Neural cell (in vitro differentiated cells): ENCODE data around the gene IGF1R. TPM values are rescaled to one million over a fixed set of nuclear protein-coding genes. Genes with fewer than 3 reads are reported as not detected.

ENCODE experiments used
- H2AFZ ChIP-seq: fragments of 200-600, 300-800 bp; sonication (generic), shearing (Covaris generic); 2 replicates; pipeline ENCODE4 v1.6.0; 2014; ENCODE audit warnings: low read depth, mild to moderate bottlenecking, antibody characterized with exemption, low read length, moderate library complexity
- H3F3A ChIP-seq: fragments of 200-600 bp; shearing (Covaris generic); 2 replicates; pipeline ENCODE4 v1.6.1; 2016; ENCODE audit warnings: mild to moderate bottlenecking, moderate library complexity, mixed read lengths, antibody characterized with exemption, low read length; ENCODE audit not compliant: insufficient read depth, poor library complexity, severe bottlenecking
- H3K27ac ChIP-seq: fragments of 200-600, 300-800 bp; sonication (generic), shearing (Covaris generic); 2 replicates; pipeline ENCODE4 v1.5.1; 2014; ENCODE audit warnings: mild to moderate bottlenecking, low read length, moderate library complexity
- H3K27me3 ChIP-seq: fragments of 300-800, 200-600 bp; sonication (generic), shearing (Covaris generic); 2 replicates; pipeline ENCODE4 v1.6.0; 2014; ENCODE audit warnings: mild to moderate bottlenecking, low read depth, low read length, moderate library complexity; ENCODE audit not compliant: insufficient read depth
- H3K36me3 ChIP-seq: fragments of 300-800, 200-600 bp; sonication (generic), shearing (Covaris generic); 2 replicates; pipeline ENCODE4 v1.5.1; 2014; ENCODE audit warnings: mild to moderate bottlenecking, antibody characterized with exemption, low read length, moderate library complexity; ENCODE audit not compliant: insufficient read depth
- H3K4me2 ChIP-seq: fragments of 300-800, 200-600 bp; sonication (generic), shearing (Covaris generic); 2 replicates; pipeline ENCODE4 v1.6.0; 2014; ENCODE audit warnings: mild to moderate bottlenecking, low read length
- H3K4me3 ChIP-seq: fragments of 300-800, 200-600 bp; sonication (generic), shearing (Covaris generic); 2 replicates; pipeline ENCODE4 v1.5.1; 2014; ENCODE audit warnings: mild to moderate bottlenecking, low read length, moderate library complexity
- H3K79me2 ChIP-seq: fragments of 200-600 bp; shearing (Covaris generic); replicated peaks from 2 replicates; pipeline ENCODE4 v1.6.0; 2014; ENCODE audit warnings: mild to moderate bottlenecking, low read length, moderate library complexity; ENCODE audit not compliant: insufficient read depth
- H3K9ac ChIP-seq: fragments of 300-800, 200-600 bp; sonication (generic), shearing (Covaris generic); 2 replicates; pipeline ENCODE4 v1.6.1; 2016; ENCODE audit warnings: mild to moderate bottlenecking, low read length, mixed read lengths
- H3K9me2 ChIP-seq: fragments of 200-600 bp; shearing (Covaris generic); 2 replicates; pipeline ENCODE4 v1.6.1; 2016; ENCODE audit warnings: mild to moderate bottlenecking, low read length, mixed read lengths; ENCODE audit not compliant: insufficient read depth
- H3K9me3 ChIP-seq: fragments of 200-600, 300-800 bp; sonication (generic), shearing (Covaris generic); 2 replicates; pipeline ENCODE4 v1.6.1; 2016; ENCODE audit warnings: mild to moderate bottlenecking, mixed run types, low read length, moderate library complexity, mixed read lengths
- H4K20me1 ChIP-seq: fragments of 200-600 bp; shearing (Covaris generic); 2 replicates; pipeline ENCODE4 v1.6.1; 2016; ENCODE audit warnings: mild to moderate bottlenecking, mixed run types; ENCODE audit not compliant: insufficient read depth
- CTCF ChIP-seq: fragments of 450-650 bp; IDR thresholded peaks from 2 replicates; pipeline ENCODE4 v1.5.1; 2014; ENCODE audit warnings: antibody characterized with exemption, mild to moderate bottlenecking, moderate library complexity; ENCODE audit not compliant: poor library complexity, severe bottlenecking
- EP300 ChIP-seq: fragments of 450-650 bp; conservative IDR thresholded peaks from 2 replicates; pipeline ENCODE4 v1.6.1; 2014; ENCODE audit warnings: antibody characterized with exemption, mild to moderate bottlenecking, moderate library complexity; ENCODE audit not compliant: poor library complexity, severe bottlenecking
- EZH2 ChIP-seq: fragments of 200-600, 300-800 bp; shearing (Covaris generic), sonication (generic); IDR thresholded peaks from 2 replicates; pipeline ENCODE4 v1.6.1; 2014; ENCODE audit warnings: antibody characterized with exemption, low read length, borderline replicate concordance, mild to moderate bottlenecking; ENCODE audit not compliant: insufficient read depth, poor library complexity, severe bottlenecking
- MXI1 ChIP-seq: fragments of 450-650 bp; conservative IDR thresholded peaks from 2 replicates; pipeline ENCODE4 v1.6.1; 2014; ENCODE audit warnings: antibody characterized with exemption, mild to moderate bottlenecking; ENCODE audit not compliant: poor library complexity, severe bottlenecking
- POLR2AphosphoS5 ChIP-seq: IDR thresholded peaks from 2 replicates; pipeline ENCODE4 v1.6.1; 2012
- RAD21 ChIP-seq: fragments of 450-650 bp; conservative IDR thresholded peaks from 2 replicates; pipeline ENCODE4 v1.6.1; 2014; ENCODE audit warnings: antibody characterized with exemption, mild to moderate bottlenecking, moderate library complexity
- SMC3 ChIP-seq: fragments of 450-650 bp; conservative IDR thresholded peaks from 2 replicates; pipeline ENCODE4 v1.6.1; 2014; ENCODE audit warnings: antibody characterized with exemption, mild to moderate bottlenecking, moderate library complexity; ENCODE audit not compliant: poor library complexity
- TAF1 ChIP-seq: IDR thresholded peaks from 2 replicates; pipeline ENCODE4 v1.6.1; 2012; ENCODE audit warnings: low read depth
- polyA plus RNA-seq: library from polyadenylated mRNA; depleted of rRNA; stranded (reverse); fragments of >200 nt; gene quantifications from 2 replicates; pipeline ENCODE4 v1.2.3, GENCODE V29; 2014
- TF ChIP-seq, protein P1 (sequence below): IDR thresholded peaks from 2 replicates; pipeline ENCODE4 v1.6.1; 2012; ENCODE audit warnings: borderline replicate concordance

IGF1R gene
- polyA plus RNA-seq, 1 donor from 2014 or later = 10.9 TPM

- H3K9me3 ChIP-seq = no peaks in the 10 kb centered on the region
- no peaks in the 10 kb centered on the region for H3K27me3 ChIP-seq
- H4K20me1 ChIP-seq = no peaks in the 10 kb centered on the region
- H3K4me2 ChIP-seq = no peak overlapping the region
- H3K79me2 ChIP-seq = peaks cover 33% of the 10 kb centered on the region
- no peak overlapping the region for H2AFZ ChIP-seq
- no peaks in the 10 kb centered on the region for H3F3A ChIP-seq
- H3K9me2 ChIP-seq = no peaks in the 10 kb centered on the region
- TF ChIP-seq RAD21 (no peak), EP300 (no peak), SMC3 (no peak), CTCF (no peak), EZH2 (no peak)
- H3K36me3 ChIP-seq = no peaks in the 10 kb centered on the region
- no peak overlapping the region for H3K27ac ChIP-seq
- H3K9ac ChIP-seq = no peak overlapping the region
- H3K4me3 ChIP-seq = no peak overlapping the region
These were observed 218.2 kb downstream of the IGF1R start for GRCh38 chr15:98866511-98866910.

GRCh38 chr15:98868564-98868963 lies 220.2 kb downstream of the IGF1R start:
- H3K79me2 ChIP-seq = peaks cover 32% of the 10 kb centered on the region
- H3K4me2 ChIP-seq = no peak overlapping the region
- H2AFZ ChIP-seq = no peak overlapping the region
- H3K27ac ChIP-seq = no peak overlapping the region
- H3K9ac ChIP-seq = no peak overlapping the region
- H3K27me3 ChIP-seq = no peaks in the 10 kb centered on the region
- H3K9me2 ChIP-seq = no peaks in the 10 kb centered on the region
- no peak for TF ChIP-seq POLR2AphosphoS5
- no peak for TF ChIP-seq SMC3
- TF ChIP-seq TAF1 = no peak
- no peak for TF ChIP-seq EP300
- TF ChIP-seq RAD21 = no peak
- no peak overlapping the region for H3K4me3 ChIP-seq
- no peaks in the 10 kb centered on the region for H4K20me1 ChIP-seq
- H3K36me3 ChIP-seq = no peaks in the 10 kb centered on the region
- no peaks in the 10 kb centered on the region for H3F3A ChIP-seq
- H3K9me3 ChIP-seq = no peaks in the 10 kb centered on the region

GRCh38 chr15:98870788-98871187 lies 222.4 kb downstream of the IGF1R start:
- Histone ChIP-seq H3K9me3 (no peaks in the 10 kb centered on the region), H4K20me1 (no peaks in the 10 kb centered on the region), H3K79me2 (peaks cover 27% of the 10 kb centered on the region), H3K9me2 (no peaks in the 10 kb centered on the region), H3F3A (no peaks in the 10 kb centered on the region), H3K27ac (no peak overlapping the region), H2AFZ (no peak overlapping the region), H3K4me2 (no peak overlapping the region), H3K4me3 (no peak overlapping the region), H3K9ac (no peak overlapping the region), H3K36me3 (no peaks in the 10 kb centered on the region), H3K27me3 (no peaks in the 10 kb centered on the region)
- no peak for TF ChIP-seq SMC3
- TF ChIP-seq EZH2 = no peak
- TF ChIP-seq RAD21 = no peak
- no peak for TF ChIP-seq MXI1
- no peak for TF ChIP-seq POLR2AphosphoS5
- TF ChIP-seq EP300 = no peak
- TF ChIP-seq TAF1 = no peak
- no peak for TF ChIP-seq CTCF
- TF ChIP-seq, protein P1, sequence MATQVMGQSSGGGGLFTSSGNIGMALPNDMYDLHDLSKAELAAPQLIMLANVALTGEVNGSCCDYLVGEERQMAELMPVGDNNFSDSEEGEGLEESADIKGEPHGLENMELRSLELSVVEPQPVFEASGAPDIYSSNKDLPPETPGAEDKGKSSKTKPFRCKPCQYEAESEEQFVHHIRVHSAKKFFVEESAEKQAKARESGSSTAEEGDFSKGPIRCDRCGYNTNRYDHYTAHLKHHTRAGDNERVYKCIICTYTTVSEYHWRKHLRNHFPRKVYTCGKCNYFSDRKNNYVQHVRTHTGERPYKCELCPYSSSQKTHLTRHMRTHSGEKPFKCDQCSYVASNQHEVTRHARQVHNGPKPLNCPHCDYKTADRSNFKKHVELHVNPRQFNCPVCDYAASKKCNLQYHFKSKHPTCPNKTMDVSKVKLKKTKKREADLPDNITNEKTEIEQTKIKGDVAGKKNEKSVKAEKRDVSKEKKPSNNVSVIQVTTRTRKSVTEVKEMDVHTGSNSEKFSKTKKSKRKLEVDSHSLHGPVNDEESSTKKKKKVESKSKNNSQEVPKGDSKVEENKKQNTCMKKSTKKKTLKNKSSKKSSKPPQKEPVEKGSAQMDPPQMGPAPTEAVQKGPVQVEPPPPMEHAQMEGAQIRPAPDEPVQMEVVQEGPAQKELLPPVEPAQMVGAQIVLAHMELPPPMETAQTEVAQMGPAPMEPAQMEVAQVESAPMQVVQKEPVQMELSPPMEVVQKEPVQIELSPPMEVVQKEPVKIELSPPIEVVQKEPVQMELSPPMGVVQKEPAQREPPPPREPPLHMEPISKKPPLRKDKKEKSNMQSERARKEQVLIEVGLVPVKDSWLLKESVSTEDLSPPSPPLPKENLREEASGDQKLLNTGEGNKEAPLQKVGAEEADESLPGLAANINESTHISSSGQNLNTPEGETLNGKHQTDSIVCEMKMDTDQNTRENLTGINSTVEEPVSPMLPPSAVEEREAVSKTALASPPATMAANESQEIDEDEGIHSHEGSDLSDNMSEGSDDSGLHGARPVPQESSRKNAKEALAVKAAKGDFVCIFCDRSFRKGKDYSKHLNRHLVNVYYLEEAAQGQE = no peak
